Progenitor cell of endocrine pancreas (in vitro differentiated cells): ENCODE measurements around the gene MYO10. TPM values are rescaled to one million over a fixed set of nuclear protein-coding genes. Genes with fewer than 3 reads are reported as not detected.

ENCODE experiments used
- DNase-seq: peaks from one replicate; pipeline ENCODE4 v3.0.0; 2021; ENCODE audit warnings: low spot score; ENCODE audit not compliant: unreplicated experiment
- H3K27ac Mint-ChIP-seq: 2 replicates; pipeline ENCODE4 v1.8.0; 2021; ENCODE audit warnings: mild to moderate bottlenecking, moderate library complexity, mixed read lengths
- H3K27me3 Mint-ChIP-seq: 2 replicates; pipeline ENCODE4 v1.8.0; 2021; ENCODE audit warnings: mixed read lengths
- H3K36me3 Mint-ChIP-seq: 2 replicates; pipeline ENCODE4 v1.8.0; 2022; ENCODE audit warnings: mixed read lengths; ENCODE audit not compliant: insufficient read depth
- H3K4me1 Mint-ChIP-seq: 2 replicates; pipeline ENCODE4 v1.8.0; 2021; ENCODE audit warnings: low read depth, mixed read lengths
- H3K4me3 Mint-ChIP-seq: 2 replicates; pipeline ENCODE4 v1.8.0; 2021; ENCODE audit warnings: low read depth, mild to moderate bottlenecking, moderate library complexity, mixed read lengths
- H3K9me3 Mint-ChIP-seq: 2 replicates; pipeline ENCODE4 v1.8.0; 2021; ENCODE audit warnings: low read depth, mixed read lengths
- total RNA-seq: library from RNA; stranded (reverse); gene quantifications from 2 replicates; pipeline ENCODE4 v1.2.1, GENCODE V29; 2021
- TF ChIP-seq, protein P1 (sequence below): fragments of 200-600 bp; sonication (generic); IDR thresholded peaks from one replicate; pipeline ENCODE4 v1.5.0; 2021; ENCODE audit warnings: antibody characterized with exemption, mild to moderate bottlenecking; ENCODE audit not compliant: unreplicated experiment

MYO10 gene
- total RNA-seq, 1 donor from 2014 or later, result 88.0 TPM

GRCh38 chr5:16922430-16922829 lies 13.7 kb downstream of the MYO10 start:
- H3K27ac Mint-ChIP-seq, result no peak overlapping the region
- peaks cover 3% of the 10 kb centered on the region for H3K4me1 Mint-ChIP-seq
- H3K27me3 Mint-ChIP-seq, result no peaks in the 10 kb centered on the region
- no peak for DNase-seq
- no peak overlapping the region for H3K4me3 Mint-ChIP-seq
- H3K9me3 Mint-ChIP-seq, result peaks cover 4% of the 10 kb centered on the region
- TF ChIP-seq, protein P1, sequence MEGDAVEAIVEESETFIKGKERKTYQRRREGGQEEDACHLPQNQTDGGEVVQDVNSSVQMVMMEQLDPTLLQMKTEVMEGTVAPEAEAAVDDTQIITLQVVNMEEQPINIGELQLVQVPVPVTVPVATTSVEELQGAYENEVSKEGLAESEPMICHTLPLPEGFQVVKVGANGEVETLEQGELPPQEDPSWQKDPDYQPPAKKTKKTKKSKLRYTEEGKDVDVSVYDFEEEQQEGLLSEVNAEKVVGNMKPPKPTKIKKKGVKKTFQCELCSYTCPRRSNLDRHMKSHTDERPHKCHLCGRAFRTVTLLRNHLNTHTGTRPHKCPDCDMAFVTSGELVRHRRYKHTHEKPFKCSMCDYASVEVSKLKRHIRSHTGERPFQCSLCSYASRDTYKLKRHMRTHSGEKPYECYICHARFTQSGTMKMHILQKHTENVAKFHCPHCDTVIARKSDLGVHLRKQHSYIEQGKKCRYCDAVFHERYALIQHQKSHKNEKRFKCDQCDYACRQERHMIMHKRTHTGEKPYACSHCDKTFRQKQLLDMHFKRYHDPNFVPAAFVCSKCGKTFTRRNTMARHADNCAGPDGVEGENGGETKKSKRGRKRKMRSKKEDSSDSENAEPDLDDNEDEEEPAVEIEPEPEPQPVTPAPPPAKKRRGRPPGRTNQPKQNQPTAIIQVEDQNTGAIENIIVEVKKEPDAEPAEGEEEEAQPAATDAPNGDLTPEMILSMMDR, result no peak
- peaks cover 5% of the 10 kb centered on the region for H3K36me3 Mint-ChIP-seq

DNA sequence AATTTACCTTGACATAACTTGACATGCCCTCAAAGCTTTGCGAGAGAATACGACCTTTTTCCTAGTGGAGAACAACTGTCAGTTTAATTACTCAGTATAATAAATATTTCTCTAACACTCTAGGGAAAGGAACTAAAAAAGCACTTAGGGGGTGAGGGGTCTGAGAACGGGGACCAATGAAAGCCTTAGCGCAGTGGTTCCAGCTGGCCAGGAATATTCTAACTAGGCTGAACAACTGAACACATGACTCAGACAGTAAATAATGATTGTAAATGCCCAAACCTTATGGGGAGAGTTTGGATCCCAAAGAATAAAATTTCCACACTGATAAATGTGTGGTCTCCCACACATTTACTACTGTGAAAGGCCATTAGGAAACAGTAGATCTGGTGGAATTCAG lies 14.9 kb downstream of the MYO10 start:
- H3K27me3 Mint-ChIP-seq, result no peaks in the 10 kb centered on the region
- no peak for DNase-seq
- H3K4me1 Mint-ChIP-seq, result peaks cover 4% of the 10 kb centered on the region
- H3K27ac Mint-ChIP-seq, result no peak overlapping the region
- no peak overlapping the region for H3K4me3 Mint-ChIP-seq
- H3K36me3 Mint-ChIP-seq, result peaks cover 5% of the 10 kb centered on the region
- peaks cover 4% of the 10 kb centered on the region for H3K9me3 Mint-ChIP-seq
- TF ChIP-seq, protein P1, result no peak

DNA sequence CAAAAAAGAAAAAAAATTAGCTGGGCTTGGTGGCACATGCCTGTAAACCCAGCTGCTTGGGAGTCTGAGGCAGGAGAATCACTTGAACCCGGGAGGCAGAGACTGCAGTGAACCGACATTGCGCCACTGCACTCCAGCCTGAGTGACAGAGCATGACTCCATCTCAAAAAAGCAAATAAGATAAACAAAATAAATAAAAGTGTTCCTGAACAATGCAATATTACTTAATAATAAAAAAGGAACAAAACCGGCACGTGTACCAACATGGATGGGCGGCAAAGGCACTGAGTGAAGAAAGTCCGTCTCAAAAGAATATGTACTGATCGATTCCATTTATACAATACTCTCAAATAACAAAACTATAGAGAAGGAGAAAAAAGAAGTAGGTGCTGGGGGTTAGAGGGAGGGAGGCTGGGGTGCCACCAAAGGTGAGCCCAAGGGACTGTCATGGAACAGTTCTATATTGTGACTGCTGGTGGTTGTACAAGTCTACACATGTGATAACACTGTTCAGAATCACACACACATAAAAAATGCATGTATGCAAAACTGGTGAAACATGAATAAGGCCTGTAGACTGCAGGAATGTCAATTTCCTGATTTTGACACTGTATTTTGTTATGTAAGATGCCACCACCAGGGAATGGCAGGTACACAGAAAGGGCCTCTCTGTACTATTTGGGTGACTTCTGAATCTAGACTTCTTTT lies 15.8 kb downstream of the MYO10 start:
- no peaks in the 10 kb centered on the region for H3K27me3 Mint-ChIP-seq
- peaks cover 8% of the 10 kb centered on the region for H3K36me3 Mint-ChIP-seq
- peaks cover 6% of the 10 kb centered on the region for H3K4me1 Mint-ChIP-seq
- TF ChIP-seq, protein P1, result no peak
- no peak overlapping the region for H3K27ac Mint-ChIP-seq
- H3K9me3 Mint-ChIP-seq, result peaks cover 4% of the 10 kb centered on the region
- no peak overlapping the region for H3K4me3 Mint-ChIP-seq
- no peak for DNase-seq

- H3K27ac Mint-ChIP-seq, result no peak overlapping the region
- no peak overlapping the region for H3K4me3 Mint-ChIP-seq
- TF ChIP-seq, protein P1, result no peak
- DNase-seq, result no peak
- no peaks in the 10 kb centered on the region for H3K9me3 Mint-ChIP-seq
- peaks cover 9% of the 10 kb centered on the region for H3K4me1 Mint-ChIP-seq
- H3K36me3 Mint-ChIP-seq, result peaks cover 3% of the 10 kb centered on the region
- no peaks in the 10 kb centered on the region for H3K27me3 Mint-ChIP-seq
These were observed 17.0 kb downstream of the MYO10 start for GRCh38 chr5:16918891-16919671.

- Mint-ChIP-seq H3K9me3 (no peaks in the 10 kb centered on the region), H3K27ac (no peak overlapping the region), H3K4me1 (peaks cover 17% of the 10 kb centered on the region), H3K4me3 (no peak overlapping the region), H3K36me3 (peaks cover 3% of the 10 kb centered on the region), H3K27me3 (no peaks in the 10 kb centered on the region)
- TF ChIP-seq, protein P1, result no peak
- no peak for DNase-seq
These were observed 17.9 kb downstream of the MYO10 start for GRCh38 chr5:16918156-16918555.
